Measurements from ENCODE around the gene KIF26B.

The KIF26B gene

GRCh38 chr1:245132771-245133170 is 22.0 kb upstream of the KIF26B start:
- DNase-seq (ENCODE audit: low read depth), result no peak

DNA sequence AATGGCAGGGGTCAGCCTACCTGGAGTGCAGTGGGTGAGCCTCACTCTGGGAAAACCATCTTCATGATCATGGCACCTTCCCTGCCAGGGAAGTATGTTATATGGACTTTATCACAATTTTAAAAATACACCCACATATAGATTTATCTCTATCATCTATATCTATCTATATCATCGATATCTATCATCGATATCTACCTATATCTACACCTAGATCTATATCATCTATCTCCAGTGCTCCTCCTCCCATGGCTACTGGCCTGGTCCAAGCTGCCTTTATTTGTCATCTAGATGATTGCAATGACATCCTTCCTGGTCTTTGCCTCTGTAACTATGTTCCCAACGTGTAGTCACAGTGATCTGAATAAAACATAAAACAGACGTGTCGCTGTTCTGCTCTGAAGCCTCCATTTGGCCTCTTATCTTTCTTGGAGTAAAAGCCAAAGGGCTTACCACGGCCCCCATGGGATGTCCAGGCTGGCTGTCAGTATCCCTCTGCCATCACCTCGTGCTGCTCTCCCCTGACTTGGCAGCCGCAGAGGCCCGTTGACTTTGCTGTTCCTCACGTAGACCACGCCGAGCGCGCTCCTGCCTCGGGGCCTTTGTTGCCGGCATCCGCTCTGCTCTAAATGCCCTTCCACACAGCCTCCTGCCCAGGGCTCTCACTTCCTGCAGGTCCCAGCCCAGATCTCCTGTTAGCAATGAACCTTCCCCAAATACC is 20.6 kb upstream of the KIF26B start:
- DNase-seq (ENCODE audit: low read depth), result no peak

DNA sequence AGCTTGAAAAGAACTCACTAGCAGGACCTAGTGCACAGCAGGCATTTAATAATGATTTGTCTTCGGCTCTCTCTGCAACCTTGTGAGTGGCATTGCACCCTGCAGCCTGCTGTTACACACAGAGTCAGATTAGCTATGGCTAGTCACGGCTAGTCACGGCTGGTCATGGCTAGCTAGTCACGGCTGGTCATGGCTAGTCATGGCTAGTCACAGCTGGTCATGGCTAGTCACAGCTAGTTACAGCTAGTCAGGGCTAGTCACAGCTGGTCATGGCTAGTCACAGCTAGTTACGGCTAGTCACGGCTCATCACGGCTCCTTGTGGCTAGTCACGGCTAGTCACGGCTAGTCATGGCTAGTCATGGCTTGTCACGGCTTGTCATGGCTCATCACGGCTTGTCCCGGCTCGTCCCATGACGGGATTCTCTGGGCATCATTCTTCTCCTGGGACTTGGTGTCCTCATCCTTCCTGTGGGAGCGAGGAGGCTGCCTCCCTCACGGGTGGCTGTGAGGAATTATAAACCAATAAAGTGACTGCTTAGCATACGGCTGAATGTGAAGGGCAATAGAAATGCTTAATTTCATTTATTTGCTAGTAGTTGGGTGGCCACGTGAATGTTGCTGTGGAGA is 12.5 kb upstream of the KIF26B start:
- DNase-seq (ENCODE audit: low read depth), result no peak

- DNase-seq (ENCODE audit: low read depth), result no peak
Measured at GRCh38 chr1:245142976-245143375, 11.8 kb upstream of the KIF26B start.

DNA sequence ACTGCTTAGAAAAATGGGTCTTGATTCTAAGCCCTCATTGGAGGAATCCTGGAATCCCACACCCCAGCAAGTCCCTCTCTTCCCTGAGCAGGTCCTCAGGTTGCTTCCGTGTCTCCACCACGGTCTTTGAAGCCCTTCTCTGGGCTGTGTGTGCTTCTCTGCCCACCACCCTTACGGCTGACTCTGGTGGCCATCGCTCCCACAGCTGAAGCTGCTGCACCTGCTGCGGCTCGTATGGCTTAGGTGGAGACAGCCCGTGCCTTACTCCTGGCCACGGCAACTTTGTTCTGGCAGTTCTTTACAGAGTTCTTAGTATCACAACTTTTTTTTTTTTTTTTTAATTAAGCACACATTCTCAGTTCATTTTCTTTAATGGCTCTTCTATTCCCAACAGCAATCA is 10.9 kb upstream of the KIF26B start:
- DNase-seq (ENCODE audit: low read depth), result no peak

GRCh38 chr1:245148069-245148468 is 6.7 kb upstream of the KIF26B start:
- DNase-seq (ENCODE audit: low read depth), result no peak

GRCh38 chr1:245148861-245149260 is 5.9 kb upstream of the KIF26B start:
- no peak for DNase-seq (ENCODE audit: low read depth)

- peak; percentile 46 for DNase-seq (ENCODE audit: low read depth)
Measured at GRCh38 chr1:245153081-245153551, 1.7 kb upstream of the KIF26B start.

- DNase-seq (ENCODE audit: low read depth), result no peak
Measured at GRCh38 chr1:245153552-245154428, 995 bp upstream of the KIF26B start.

GRCh38 chr1:245155272-245156040 is 671 bp downstream of the KIF26B start:
- DNase-seq (ENCODE audit: low read depth), result no peak

GRCh38 chr1:245156041-245156735 is 1.4 kb downstream of the KIF26B start:
- peak; percentile 62 for DNase-seq (ENCODE audit: low read depth)

DNA sequence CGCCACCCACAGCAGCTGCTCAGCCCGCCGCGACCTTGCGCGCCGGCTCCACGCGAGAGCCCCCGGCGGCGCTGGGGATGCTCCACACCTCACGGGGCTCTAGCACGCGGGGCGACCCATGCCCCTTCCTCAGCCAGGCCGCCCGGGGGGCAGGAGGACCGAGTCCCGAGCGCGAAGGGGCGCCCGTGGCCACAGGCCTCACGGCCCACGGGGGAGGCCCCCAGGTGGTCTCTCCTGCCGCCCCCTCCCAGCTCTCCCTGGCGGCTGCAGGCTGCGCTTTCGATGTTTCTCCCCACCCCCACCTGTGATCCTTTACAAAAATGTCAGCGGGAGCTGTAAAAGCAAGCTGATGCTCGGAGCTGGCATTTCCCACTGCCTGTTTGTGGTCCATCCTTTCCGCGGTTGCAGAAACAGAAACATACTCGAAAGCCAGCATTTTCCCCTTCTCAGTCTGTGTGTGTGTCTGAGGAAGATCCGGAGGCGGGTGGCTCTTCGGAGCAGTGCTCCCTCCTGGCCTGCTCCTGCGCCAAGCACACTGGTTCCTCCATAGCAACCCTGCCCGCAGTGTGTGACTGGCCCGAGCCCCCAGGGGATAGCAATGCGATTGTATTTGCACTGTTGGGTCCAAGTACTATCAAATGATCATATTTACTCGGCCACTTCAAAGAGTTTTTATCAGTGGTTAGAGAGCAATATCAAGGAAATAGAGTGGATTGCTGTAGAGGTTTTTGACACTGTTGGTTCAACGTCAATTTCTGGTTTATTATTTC is 2.1 kb downstream of the KIF26B start:
- no peak for DNase-seq (ENCODE audit: low read depth)

- no peak for DNase-seq (ENCODE audit: low read depth)
Measured at GRCh38 chr1:245158913-245159312, 4.1 kb downstream of the KIF26B start.

- no peak for DNase-seq (ENCODE audit: low read depth)
Measured at GRCh38 chr1:245160288-245160687, 5.5 kb downstream of the KIF26B start.

GRCh38 chr1:245160741-245161400 is 6.1 kb downstream of the KIF26B start:
- DNase-seq (ENCODE audit: low read depth), result no peak

GRCh38 chr1:245161866-245162265 is 7.1 kb downstream of the KIF26B start:
- no peak for DNase-seq (ENCODE audit: low read depth)

DNA sequence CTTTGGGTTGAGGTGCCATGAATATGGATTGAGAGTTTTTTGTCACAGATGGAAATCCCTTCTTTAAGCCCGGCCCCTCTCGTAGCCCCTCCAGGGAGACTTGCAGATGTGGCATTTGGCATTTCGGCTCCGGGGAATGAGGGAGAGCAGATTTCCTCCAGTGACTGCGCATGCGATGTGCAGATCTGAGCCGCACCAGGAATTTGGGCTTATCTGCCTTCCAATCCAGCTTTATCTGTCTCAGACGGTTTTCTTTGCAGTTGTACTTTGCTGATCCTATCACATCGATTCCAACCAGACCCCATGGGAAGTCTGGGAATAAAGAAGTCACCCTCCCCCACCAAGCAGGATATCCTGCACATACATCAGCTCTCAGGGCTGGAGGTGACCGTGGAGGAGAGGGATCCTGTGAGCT is 11.7 kb downstream of the KIF26B start:
- no peak for DNase-seq (ENCODE audit: low read depth)

DNA sequence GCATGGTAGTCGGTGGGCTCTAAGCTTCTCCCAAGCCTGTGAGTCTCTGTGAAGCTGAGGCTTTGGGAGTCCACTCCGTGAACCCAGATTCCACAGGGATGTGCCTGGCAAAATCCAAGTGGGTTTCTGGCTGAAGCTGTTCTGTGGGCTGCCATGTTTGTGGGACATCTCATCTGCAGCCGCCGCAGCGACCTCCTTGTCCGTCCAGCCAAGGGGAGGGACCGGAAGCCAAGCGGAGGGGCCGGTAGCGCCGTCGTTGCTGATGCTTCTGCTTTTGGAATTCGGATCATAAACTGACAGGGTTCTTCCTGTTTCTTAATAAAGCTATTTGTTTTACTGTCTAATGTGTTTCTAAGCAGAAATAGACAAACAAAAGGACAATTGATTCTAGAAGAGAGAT is 13.3 kb downstream of the KIF26B start:
- DNase-seq (ENCODE audit: low read depth), result no peak

- no peak for DNase-seq (ENCODE audit: low read depth)
Measured at GRCh38 chr1:245168906-245169305, 14.1 kb downstream of the KIF26B start.

- DNase-seq (ENCODE audit: low read depth), result no peak
Measured at GRCh38 chr1:245169376-245169775, 14.6 kb downstream of the KIF26B start.
